OCI-LY3 (cell line): ENCODE results near the gene SMYD4.

Experiments
- H2AFZ ChIP-seq: fragments of 200-600, 300-600 bp; shearing (Covaris generic); 2 replicates; pipeline ENCODE4 v1.6.0; 2014; ENCODE audit warnings: antibody characterized with exemption, low read depth, low read length
- H3K27ac ChIP-seq: fragments of 200-600, 300-600 bp; sonication (generic); 2 replicates; pipeline ENCODE4 v1.5.1; 2014; ENCODE audit warnings: mild to moderate bottlenecking, low read length, moderate library complexity, mixed read lengths
- H3K27me3 ChIP-seq: fragments of 200-600, 300-600 bp; sonication (generic); 2 replicates; pipeline ENCODE4 v1.6.1; 2014; ENCODE audit warnings: low read depth, low read length, mixed read lengths
- H3K36me3 ChIP-seq: fragments of 200-600, 300-600 bp; sonication (generic); replicated peaks from 2 replicates; pipeline ENCODE3; 2014; ENCODE audit warnings: low read depth, low read length, mixed read lengths
- H3K4me1 ChIP-seq: fragments of 300-600, 200-600 bp; sonication (generic); 2 replicates; pipeline ENCODE4 v1.6.1; 2014; ENCODE audit warnings: low read length, mixed read lengths
- H3K4me2 ChIP-seq: fragments of 200-600, 300-600 bp; sonication (generic); 2 replicates; pipeline ENCODE4 v1.6.1; 2014; ENCODE audit warnings: low read length, mixed read lengths
- H3K4me3 ChIP-seq: fragments of 300-600, 200-600 bp; sonication (generic); 2 replicates; pipeline ENCODE4 v1.5.1; 2014; ENCODE audit warnings: antibody characterized with exemption, mild to moderate bottlenecking, low read length, moderate library complexity
- H3K79me2 ChIP-seq: fragments of 300-600, 200-600 bp; shearing (Covaris generic); 2 replicates; pipeline ENCODE4 v1.6.1; 2014; ENCODE audit warnings: mild to moderate bottlenecking, low read length, mixed read lengths
- H3K9ac ChIP-seq: fragments of 300-600, 200-600 bp; shearing (Covaris generic); 2 replicates; pipeline ENCODE4 v1.6.0; 2014; ENCODE audit warnings: mild to moderate bottlenecking, low read length, moderate library complexity
- H3K9me3 ChIP-seq: fragments of 200-600, 300-600 bp; shearing (Covaris generic); 2 replicates; pipeline ENCODE4 v1.6.1; 2014; ENCODE audit warnings: low read length, mixed read lengths; ENCODE audit not compliant: insufficient read depth
- H4K20me1 ChIP-seq: fragments of 200-600, 300-600 bp; sonication (generic); 2 replicates; pipeline ENCODE4 v1.6.1; 2016; ENCODE audit warnings: low read length, mixed read lengths; ENCODE audit not compliant: insufficient read depth
- EZH2phosphoT487 ChIP-seq: fragments of 200-600 bp; shearing (Covaris generic); IDR thresholded peaks from 2 replicates; pipeline ENCODE4 v1.6.1; 2018; ENCODE audit warnings: antibody characterized with exemption, mixed run types, low read depth
- TF ChIP-seq, protein P1 (sequence below): fragments of 200-600, 300-600 bp; sonication (generic); IDR thresholded peaks from 2 replicates; pipeline ENCODE4 v1.5.1; 2014; ENCODE audit warnings: antibody characterized with exemption, low read length, low read depth

The SMYD4 gene

DNA sequence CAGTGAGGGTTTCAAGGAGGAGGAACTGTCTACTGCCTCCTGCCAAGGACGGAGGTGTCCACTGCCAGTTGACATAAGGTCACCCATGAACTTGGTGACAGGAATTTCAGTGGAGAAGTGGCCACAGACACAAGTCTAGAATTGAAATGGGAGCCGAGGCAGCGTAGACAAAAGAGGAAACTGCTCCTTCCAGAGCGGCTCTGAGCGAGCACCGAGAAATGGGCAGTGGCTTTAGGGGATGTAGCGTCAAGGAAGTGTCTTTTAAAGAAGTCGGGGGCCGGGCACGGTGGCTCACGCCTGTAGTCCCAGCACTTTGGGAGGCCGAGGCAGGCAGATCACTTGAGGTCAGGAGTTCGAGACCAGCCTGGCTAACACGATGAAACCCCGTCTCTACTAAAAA, 70.9 kb downstream of the SMYD4 start:
- no peak overlapping the region for H3K27ac ChIP-seq
- H3K4me3 ChIP-seq, result no peak overlapping the region
- H4K20me1 ChIP-seq, result no peaks in the 10 kb centered on the region
- H3K9me3 ChIP-seq, result no peaks in the 10 kb centered on the region
- no peaks in the 10 kb centered on the region for H3K79me2 ChIP-seq
- no peaks in the 10 kb centered on the region for H3K36me3 ChIP-seq
- H3K4me2 ChIP-seq, result no peak overlapping the region
- H3K4me1 ChIP-seq, result peaks cover 19% of the 10 kb centered on the region
- no peaks in the 10 kb centered on the region for H3K27me3 ChIP-seq
- TF ChIP-seq EZH2phosphoT487, result no peak
- TF ChIP-seq, protein P1, sequence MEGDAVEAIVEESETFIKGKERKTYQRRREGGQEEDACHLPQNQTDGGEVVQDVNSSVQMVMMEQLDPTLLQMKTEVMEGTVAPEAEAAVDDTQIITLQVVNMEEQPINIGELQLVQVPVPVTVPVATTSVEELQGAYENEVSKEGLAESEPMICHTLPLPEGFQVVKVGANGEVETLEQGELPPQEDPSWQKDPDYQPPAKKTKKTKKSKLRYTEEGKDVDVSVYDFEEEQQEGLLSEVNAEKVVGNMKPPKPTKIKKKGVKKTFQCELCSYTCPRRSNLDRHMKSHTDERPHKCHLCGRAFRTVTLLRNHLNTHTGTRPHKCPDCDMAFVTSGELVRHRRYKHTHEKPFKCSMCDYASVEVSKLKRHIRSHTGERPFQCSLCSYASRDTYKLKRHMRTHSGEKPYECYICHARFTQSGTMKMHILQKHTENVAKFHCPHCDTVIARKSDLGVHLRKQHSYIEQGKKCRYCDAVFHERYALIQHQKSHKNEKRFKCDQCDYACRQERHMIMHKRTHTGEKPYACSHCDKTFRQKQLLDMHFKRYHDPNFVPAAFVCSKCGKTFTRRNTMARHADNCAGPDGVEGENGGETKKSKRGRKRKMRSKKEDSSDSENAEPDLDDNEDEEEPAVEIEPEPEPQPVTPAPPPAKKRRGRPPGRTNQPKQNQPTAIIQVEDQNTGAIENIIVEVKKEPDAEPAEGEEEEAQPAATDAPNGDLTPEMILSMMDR, result no peak
- H3K9ac ChIP-seq, result no peak overlapping the region
- H2AFZ ChIP-seq, result no peak overlapping the region

DNA sequence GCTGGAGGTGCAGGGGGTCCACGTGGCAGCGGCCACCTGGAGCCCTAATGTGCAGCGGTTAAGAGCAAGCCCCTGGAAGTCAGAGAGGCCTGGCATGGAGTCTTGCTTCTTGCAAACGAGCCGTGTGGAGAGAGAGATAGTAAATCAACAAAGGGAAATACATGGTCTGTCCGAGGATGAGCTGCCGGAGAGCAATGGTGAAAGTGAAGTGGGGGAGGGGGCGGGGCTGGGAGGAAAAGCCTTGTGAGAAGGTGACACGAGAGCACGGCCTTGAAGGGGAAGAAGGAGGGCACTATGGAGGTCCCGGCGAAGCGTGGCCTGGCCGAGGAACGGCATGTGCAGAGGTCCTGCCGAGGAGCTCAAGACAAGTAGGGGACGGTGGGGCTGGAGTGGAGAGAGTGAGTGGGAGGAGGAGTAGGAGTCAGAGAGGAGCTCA, 73.9 kb downstream of the SMYD4 start:
- Histone ChIP-seq H3K79me2 (no peaks in the 10 kb centered on the region), H3K4me3 (no peak overlapping the region), H3K4me2 (no peak overlapping the region), H3K9me3 (no peaks in the 10 kb centered on the region), H3K27ac (no peak overlapping the region), H3K9ac (no peak overlapping the region), H3K4me1 (peaks cover 15% of the 10 kb centered on the region), H2AFZ (no peak overlapping the region), H3K36me3 (no peaks in the 10 kb centered on the region), H4K20me1 (no peaks in the 10 kb centered on the region), H3K27me3 (no peaks in the 10 kb centered on the region)
- TF ChIP-seq, protein P1, result no peak
- no peak for TF ChIP-seq EZH2phosphoT487

DNA sequence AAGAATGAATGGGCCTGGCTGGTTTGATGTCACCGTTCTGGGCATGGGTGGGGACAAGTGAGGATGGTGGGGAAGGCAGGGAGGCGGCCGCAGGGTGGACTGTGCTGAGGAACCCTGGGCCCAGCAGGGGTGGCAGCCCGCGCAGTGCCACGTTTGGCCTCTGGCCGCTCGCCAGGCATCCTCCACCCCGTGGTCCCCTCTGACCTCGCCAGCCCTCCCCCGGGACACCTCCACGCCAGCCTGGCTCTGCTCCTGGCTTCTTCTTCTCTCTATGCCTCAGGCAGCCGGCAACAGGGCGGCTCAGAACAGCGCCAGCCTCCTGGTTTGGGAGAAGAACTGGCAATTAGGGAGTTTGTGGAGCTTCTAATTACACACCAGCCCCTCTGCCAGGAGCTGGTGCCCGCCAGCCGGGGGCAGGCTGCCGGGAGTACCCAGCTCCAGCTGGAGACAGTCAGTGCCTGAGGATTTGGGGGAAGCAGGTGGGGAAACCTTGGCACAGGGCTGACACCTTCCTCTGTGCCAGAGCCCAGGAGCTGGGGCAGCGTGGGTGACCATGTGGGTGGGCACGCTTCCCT, 74.4 kb downstream of the SMYD4 start:
- Histone ChIP-seq H3K4me3 (no peak overlapping the region), H3K27ac (no peak overlapping the region), H3K4me2 (no peak overlapping the region), H4K20me1 (no peaks in the 10 kb centered on the region), H2AFZ (no peak overlapping the region), H3K36me3 (no peaks in the 10 kb centered on the region), H3K27me3 (no peaks in the 10 kb centered on the region), H3K4me1 (peaks cover 15% of the 10 kb centered on the region), H3K9me3 (no peaks in the 10 kb centered on the region), H3K79me2 (no peaks in the 10 kb centered on the region), H3K9ac (no peak overlapping the region)
- TF ChIP-seq, protein P1, result no peak
- no peak for TF ChIP-seq EZH2phosphoT487

DNA sequence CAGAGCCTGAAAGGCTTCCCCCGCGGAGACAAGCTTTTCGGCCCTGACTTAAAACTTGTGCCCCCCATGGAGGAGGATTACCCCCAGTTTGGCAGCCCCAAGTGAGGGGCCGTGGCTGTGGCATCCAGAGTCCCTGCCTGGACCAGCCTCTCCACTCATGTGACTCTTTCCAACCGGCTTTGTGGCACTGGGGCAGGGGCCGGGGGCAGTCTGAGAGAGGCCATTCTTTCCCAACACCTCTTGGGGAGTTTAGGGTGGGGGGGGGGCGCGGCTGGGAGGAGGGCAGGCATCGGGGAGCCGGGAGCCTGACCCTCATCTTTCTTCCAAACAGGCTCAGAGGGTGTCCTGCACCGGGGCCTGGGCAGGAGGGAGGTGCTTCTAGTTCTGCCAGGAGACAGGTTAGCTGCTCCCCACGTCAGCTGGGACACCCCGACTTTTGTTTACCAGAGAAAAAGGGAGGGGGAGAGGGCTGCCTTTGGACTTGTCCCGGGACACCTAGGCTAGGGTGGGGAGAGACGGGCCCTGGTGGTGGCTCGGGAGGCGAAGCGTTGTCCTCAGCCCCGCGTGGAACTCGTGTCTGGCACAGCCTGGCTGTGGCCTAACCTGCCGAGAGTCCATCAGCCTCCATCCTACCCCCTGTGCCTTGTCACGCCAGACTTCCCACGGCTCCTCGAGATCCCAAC, 75.1 kb downstream of the SMYD4 start:
- Histone ChIP-seq H3K79me2 (no peaks in the 10 kb centered on the region), H3K27ac (no peak overlapping the region), H3K9me3 (no peaks in the 10 kb centered on the region), H3K9ac (no peak overlapping the region), H3K4me1 (peaks cover 15% of the 10 kb centered on the region), H3K27me3 (no peaks in the 10 kb centered on the region), H3K36me3 (no peaks in the 10 kb centered on the region), H3K4me2 (no peak overlapping the region), H4K20me1 (no peaks in the 10 kb centered on the region), H2AFZ (no peak overlapping the region), H3K4me3 (no peak overlapping the region)
- TF ChIP-seq, protein P1, result no peak
- TF ChIP-seq EZH2phosphoT487, result no peak
